ENCODE results near the gene GAS7. TPM values are rescaled to one million over a fixed set of nuclear protein-coding genes. Genes with fewer than 3 reads are reported as not detected.

Gene GAS7
- total RNA-seq, 4 donors from 2014 or later: 24.7 to 43.3 (median 38.4) TPM

DNA sequence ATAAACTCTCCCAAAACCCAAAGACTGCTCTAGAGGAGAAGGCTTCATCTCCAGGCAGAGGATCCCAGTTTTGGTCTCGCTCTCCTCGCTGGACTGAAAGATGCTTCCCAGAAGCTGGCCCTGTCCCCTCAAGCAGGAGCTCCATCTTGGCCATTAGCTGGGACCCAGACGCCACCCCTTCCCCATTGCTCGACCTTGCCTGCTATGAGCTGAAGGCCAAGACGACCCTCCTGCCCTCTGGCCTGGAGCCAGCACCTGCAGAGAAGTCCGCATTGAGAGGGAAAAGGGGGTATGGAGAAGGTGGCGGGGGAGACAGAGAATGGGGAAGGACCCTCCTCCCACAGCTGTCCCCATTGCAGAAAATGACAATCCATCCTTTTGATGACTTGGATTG lies 289.8 kb downstream of the GAS7 start:
- TF ChIP-seq, protein P1, sequence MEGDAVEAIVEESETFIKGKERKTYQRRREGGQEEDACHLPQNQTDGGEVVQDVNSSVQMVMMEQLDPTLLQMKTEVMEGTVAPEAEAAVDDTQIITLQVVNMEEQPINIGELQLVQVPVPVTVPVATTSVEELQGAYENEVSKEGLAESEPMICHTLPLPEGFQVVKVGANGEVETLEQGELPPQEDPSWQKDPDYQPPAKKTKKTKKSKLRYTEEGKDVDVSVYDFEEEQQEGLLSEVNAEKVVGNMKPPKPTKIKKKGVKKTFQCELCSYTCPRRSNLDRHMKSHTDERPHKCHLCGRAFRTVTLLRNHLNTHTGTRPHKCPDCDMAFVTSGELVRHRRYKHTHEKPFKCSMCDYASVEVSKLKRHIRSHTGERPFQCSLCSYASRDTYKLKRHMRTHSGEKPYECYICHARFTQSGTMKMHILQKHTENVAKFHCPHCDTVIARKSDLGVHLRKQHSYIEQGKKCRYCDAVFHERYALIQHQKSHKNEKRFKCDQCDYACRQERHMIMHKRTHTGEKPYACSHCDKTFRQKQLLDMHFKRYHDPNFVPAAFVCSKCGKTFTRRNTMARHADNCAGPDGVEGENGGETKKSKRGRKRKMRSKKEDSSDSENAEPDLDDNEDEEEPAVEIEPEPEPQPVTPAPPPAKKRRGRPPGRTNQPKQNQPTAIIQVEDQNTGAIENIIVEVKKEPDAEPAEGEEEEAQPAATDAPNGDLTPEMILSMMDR (IDR thresholded peaks at IDR 0.05; ENCODE audit: low read depth): no peak

- TF ChIP-seq, protein P1 (IDR thresholded peaks at IDR 0.05; ENCODE audit: low read depth): no peak
Observed at GRCh38 chr17:9907883-9908648, 290.3 kb downstream of the GAS7 start.

GRCh38 chr17:9907131-9907530 lies 291.3 kb downstream of the GAS7 start:
- TF ChIP-seq, protein P1 (IDR thresholded peaks at IDR 0.05; ENCODE audit: low read depth): no peak

GRCh38 chr17:9906616-9907015 lies 291.8 kb downstream of the GAS7 start:
- TF ChIP-seq, protein P1 (IDR thresholded peaks at IDR 0.05; ENCODE audit: low read depth): no peak

DNA sequence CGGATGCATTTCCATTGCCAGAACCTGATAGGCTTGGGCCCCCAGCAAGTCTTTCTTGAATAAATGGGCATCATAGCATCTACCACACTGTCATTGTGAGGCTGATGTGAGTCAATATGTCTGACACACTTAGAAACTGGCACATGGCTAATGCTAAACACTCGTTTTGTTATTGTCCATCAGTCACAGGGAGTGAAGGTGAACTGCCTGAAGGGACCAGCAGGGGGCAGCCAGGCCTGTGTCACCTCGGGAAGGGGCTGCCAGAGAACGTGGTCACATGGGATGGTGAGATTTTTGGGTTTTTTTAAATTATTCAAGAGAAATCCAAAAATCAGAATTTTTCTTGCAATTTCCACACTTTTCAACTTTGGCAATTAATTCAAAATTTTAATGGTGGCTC lies 292.5 kb downstream of the GAS7 start:
- TF ChIP-seq, protein P1 (IDR thresholded peaks at IDR 0.05; ENCODE audit: low read depth): no peak

DNA sequence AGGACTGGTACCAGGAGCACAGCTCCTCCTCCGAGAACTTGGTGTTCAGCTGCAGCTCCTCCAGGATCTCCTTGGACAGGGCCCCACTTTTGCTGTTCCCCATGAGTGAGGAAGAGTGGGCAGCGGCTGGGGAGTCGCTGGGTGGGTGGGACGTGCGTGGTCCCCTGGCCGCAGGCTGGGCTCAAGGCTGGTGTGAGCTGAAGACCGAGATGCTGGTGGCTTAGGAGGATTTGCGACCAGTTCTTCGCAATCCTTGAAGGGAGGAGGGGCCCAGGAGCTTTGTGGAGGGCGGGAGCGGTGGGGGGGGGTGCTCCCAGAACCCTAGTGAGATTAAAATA lies 293.4 kb downstream of the GAS7 start, which contains the start of gene RCVRN:
Gene RCVRN, minus strand, starts transcription at position 194 of the 338 bp plus-strand sequence. Its CDS starts 91 bp downstream, at position 103.
- TF ChIP-seq, protein P1 (IDR thresholded peaks at IDR 0.05; ENCODE audit: low read depth): no peak

DNA sequence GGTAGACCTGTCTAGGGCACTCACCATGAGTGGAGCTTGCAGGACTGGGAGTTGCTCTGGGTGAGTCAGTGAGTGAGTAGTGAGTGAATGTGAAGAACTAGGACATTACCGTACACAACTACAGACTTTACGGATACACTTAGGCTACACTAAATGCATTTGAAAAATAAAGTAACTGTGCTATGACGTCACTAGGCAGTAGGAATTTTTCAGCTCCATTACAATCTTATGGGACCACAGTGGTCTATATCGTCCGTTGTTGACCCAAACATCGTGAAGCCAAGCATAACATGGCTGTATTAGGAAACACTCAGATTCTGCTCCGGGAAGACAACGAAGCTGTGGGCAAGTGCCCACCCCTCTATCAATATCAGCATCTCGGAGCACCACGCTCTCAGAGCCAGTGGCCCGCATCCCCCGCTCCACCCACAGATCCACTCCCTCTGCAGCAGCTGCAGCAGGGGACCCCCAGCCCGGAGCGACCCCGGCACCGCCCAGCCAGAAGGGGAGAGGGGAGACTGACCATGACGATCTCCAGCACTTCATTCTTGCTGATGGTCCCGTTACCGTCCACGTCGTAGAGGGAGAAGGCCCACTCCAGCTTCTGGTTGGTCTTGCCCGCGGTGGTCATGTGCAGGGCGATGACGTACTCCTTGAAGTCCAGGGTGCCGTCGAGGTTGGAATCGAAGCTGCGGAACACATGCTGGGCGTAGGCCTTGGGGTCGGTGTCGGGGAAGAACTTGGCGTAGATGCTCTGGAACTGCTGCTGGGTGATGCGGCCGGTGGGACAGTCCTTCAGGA lies 293.9 kb downstream of the GAS7 start:
- TF ChIP-seq, protein P1 (IDR thresholded peaks at IDR 0.05; ENCODE audit: low read depth): no peak

All from subcutaneous adipose tissue (tissue), 4 donors.